ENCODE results near the gene ADO. TPM values are rescaled to one million over a fixed set of nuclear protein-coding genes. Genes with fewer than 3 reads are reported as not detected.

Gene ADO
- total and polyA plus RNA-seq, 2 experiments from 2014 or later = 12.6 to 48.3 TPM

DNA sequence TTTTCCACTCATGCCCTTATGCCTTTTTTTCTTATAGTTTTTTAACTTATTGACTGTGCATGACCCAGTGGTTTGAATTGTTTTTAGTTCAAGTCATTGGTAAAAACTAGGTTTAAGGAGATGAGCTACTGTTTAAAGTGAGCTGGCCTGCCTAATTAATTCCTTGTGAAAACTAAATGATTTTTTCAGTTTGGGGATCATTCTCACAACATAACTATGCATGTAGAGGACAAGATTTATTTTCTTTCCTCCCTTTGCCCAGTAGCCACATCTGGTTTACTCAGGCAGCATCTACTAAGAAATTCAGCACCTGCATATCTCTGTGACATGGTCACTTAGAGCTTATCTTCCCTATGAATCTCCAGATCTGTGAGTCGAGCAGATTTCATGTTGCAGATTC, 1.7 kb downstream of the ADO start (continued):
- TF ChIP-seq, protein P1, sequence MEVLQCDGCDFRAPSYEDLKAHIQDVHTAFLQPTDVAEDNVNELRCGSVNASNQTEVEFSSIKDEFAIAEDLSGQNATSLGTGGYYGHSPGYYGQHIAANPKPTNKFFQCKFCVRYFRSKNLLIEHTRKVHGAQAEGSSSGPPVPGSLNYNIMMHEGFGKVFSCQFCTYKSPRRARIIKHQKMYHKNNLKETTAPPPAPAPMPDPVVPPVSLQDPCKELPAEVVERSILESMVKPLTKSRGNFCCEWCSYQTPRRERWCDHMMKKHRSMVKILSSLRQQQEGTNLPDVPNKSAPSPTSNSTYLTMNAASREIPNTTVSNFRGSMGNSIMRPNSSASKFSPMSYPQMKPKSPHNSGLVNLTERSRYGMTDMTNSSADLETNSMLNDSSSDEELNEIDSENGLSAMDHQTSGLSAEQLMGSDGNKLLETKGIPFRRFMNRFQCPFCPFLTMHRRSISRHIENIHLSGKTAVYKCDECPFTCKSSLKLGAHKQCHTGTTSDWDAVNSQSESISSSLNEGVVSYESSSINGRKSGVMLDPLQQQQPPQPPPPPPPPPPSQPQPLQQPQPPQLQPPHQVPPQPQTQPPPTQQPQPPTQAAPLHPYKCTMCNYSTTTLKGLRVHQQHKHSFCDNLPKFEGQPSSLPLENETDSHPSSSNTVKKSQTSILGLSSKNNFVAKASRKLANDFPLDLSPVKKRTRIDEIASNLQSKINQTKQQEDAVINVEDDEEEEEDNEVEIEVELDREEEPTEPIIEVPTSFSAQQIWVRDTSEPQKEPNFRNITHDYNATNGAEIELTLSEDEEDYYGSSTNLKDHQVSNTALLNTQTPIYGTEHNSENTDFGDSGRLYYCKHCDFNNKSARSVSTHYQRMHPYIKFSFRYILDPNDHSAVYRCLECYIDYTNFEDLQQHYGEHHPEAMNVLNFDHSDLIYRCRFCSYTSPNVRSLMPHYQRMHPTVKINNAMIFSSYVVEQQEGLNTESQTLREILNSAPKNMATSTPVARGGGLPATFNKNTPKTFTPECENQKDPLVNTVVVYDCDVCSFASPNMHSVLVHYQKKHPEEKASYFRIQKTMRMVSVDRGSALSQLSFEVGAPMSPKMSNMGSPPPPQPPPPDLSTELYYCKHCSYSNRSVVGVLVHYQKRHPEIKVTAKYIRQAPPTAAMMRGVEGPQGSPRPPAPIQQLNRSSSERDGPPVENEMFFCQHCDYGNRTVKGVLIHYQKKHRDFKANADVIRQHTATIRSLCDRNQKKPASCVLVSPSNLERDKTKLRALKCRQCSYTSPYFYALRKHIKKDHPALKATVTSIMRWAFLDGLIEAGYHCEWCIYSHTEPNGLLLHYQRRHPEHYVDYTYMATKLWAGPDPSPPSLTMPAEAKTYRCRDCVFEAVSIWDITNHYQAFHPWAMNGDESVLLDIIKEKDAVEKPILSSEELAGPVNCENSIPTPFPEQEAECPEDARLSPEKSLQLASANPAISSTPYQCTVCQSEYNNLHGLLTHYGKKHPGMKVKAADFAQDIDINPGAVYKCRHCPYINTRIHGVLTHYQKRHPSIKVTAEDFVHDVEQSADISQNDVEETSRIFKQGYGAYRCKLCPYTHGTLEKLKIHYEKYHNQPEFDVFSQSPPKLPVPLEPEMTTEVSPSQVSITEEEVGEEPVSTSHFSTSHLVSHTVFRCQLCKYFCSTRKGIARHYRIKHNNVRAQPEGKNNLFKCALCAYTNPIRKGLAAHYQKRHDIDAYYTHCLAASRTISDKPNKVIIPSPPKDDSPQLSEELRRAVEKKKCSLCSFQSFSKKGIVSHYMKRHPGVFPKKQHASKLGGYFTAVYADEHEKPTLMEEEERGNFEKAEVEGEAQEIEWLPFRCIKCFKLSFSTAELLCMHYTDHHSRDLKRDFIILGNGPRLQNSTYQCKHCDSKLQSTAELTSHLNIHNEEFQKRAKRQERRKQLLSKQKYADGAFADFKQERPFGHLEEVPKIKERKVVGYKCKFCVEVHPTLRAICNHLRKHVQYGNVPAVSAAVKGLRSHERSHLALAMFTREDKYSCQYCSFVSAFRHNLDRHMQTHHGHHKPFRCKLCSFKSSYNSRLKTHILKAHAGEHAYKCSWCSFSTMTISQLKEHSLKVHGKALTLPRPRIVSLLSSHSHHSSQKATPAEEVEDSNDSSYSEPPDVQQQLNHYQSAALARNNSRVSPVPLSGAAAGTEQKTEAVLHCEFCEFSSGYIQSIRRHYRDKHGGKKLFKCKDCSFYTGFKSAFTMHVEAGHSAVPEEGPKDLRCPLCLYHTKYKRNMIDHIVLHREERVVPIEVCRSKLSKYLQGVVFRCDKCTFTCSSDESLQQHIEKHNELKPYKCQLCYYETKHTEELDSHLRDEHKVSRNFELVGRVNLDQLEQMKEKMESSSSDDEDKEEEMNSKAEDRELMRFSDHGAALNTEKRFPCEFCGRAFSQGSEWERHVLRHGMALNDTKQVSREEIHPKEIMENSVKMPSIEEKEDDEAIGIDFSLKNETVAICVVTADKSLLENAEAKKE (CRISPR knock-in tag; IDR thresholded peaks at IDR 0.05) = no peak
- TF ChIP-seq ZNF114 (CRISPR knock-in tag; IDR thresholded peaks at IDR 0.05) = no peak

DNA sequence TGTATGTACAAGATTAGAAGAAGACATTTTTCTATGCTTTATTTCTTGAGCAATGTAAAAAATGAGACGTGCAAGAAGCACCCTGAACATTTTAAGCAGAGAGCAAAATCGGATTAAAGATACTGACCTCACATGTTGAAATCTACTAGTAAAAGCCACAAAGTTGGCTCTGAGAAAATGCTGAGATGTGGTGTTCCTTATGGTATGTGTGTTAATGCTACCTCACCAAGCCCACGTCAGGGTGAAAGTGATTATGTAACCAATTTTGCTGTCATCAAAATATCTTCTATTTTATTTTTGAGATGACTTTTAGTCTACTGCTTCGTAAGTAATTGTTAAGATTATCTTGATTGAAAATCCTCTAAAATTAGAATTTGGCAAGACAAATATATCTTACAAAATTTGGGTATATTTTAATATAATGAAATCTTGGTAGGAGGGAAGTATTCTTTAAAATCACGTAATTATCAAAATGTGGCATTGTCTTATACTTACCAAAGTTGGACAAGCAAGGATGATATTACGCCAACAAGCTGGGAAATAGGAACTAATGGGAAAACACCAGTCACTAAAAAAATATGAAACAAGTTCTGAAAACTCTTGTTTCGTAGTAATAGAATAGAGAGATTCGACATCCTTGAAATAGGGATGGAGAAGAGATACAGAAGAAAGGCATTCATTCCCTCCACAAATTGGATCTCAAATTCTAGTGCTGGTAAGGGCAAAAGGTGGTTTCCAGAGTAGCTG, 5.8 kb downstream of the ADO start:
- Histone ChIP-seq H3K27ac (ENCODE audit: low read depth) (no peak overlapping the region), H3K79me2 (replicated peaks; ENCODE audit: insufficient read depth) (peaks cover 40% of the 10 kb centered on the region), H3K36me3 (ENCODE audit: insufficient read depth) (peaks cover 7% of the 10 kb centered on the region; the same call in 1 of the 2 replicates), H3K4me2 (no peak overlapping the region), H2AFZ (no peak overlapping the region), H3K9me2 (ENCODE audit: insufficient read depth) (no peaks in the 10 kb centered on the region), H3K27me3 (ENCODE audit: insufficient read depth) (peaks cover 24% of the 10 kb centered on the region), H4K20me1 (replicated peaks; ENCODE audit: insufficient read depth) (peaks cover 35% of the 10 kb centered on the region), H3K4me1 (ENCODE audit: insufficient read depth) (peaks cover 15% of the 10 kb centered on the region), H3K4me3 (no peak overlapping the region), H3F3A (replicated peaks; ENCODE audit: low read depth) (no peaks in the 10 kb centered on the region)
- H3K4me1 Mint-ChIP-seq = peaks cover 26% of the 10 kb centered on the region
- no peak overlapping the region for H3K4me3 Mint-ChIP-seq
- DNase-seq (ENCODE audit: low spot score) (no peak), ATAC-seq (no peak)
- peaks cover 11% of the 10 kb centered on the region; the same call in 2 of the 3 replicates for H3K36me3 Mint-ChIP-seq (ENCODE audit: low read depth)
- no peak overlapping the region for H3K27ac Mint-ChIP-seq
- H3K27me3 Mint-ChIP-seq (ENCODE audit: insufficient read depth, low read depth, poor library complexity) = peaks cover 25% of the 10 kb centered on the region
- no peaks in the 10 kb centered on the region for H3K9me3 Mint-ChIP-seq
- TF ChIP-seq, protein P2, sequence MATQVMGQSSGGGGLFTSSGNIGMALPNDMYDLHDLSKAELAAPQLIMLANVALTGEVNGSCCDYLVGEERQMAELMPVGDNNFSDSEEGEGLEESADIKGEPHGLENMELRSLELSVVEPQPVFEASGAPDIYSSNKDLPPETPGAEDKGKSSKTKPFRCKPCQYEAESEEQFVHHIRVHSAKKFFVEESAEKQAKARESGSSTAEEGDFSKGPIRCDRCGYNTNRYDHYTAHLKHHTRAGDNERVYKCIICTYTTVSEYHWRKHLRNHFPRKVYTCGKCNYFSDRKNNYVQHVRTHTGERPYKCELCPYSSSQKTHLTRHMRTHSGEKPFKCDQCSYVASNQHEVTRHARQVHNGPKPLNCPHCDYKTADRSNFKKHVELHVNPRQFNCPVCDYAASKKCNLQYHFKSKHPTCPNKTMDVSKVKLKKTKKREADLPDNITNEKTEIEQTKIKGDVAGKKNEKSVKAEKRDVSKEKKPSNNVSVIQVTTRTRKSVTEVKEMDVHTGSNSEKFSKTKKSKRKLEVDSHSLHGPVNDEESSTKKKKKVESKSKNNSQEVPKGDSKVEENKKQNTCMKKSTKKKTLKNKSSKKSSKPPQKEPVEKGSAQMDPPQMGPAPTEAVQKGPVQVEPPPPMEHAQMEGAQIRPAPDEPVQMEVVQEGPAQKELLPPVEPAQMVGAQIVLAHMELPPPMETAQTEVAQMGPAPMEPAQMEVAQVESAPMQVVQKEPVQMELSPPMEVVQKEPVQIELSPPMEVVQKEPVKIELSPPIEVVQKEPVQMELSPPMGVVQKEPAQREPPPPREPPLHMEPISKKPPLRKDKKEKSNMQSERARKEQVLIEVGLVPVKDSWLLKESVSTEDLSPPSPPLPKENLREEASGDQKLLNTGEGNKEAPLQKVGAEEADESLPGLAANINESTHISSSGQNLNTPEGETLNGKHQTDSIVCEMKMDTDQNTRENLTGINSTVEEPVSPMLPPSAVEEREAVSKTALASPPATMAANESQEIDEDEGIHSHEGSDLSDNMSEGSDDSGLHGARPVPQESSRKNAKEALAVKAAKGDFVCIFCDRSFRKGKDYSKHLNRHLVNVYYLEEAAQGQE (IDR thresholded peaks at IDR 0.05; ENCODE audit: unreplicated experiment) = no peak
- TF ChIP-seq POLR2AphosphoS5 (IDR thresholded peaks at IDR 0.05; ENCODE audit: low read depth) (no peak), ZNF331 (CRISPR knock-in tag; IDR thresholded peaks at IDR 0.05; ENCODE audit: low read depth) (no peak), EZH2 (IDR thresholded peaks at IDR 0.05; ENCODE audit: low read depth, unreplicated experiment) (no peak), STAT1 (IDR thresholded peaks at IDR 0.05; ENCODE audit: unreplicated experiment) (no peak)

All from GM23338 (cell line).